IPS-NIHi7 (cell line): ENCODE results near the gene FKBP5.
"Not testable (repeated sequence)": the region's sequence is repeated elsewhere in the genome, so short reads cannot be mapped to it uniquely, and the experiment has no call there.

Source experiments
- DNase-seq: peaks from one replicate; pipeline ENCODE4 v3.0.0; 2012; ENCODE audit warnings: mixed read lengths; ENCODE audit errors: extremely low spot score

Gene FKBP5

GRCh38 chr6:35691027-35691824 lies 2.5 kb upstream of the FKBP5 start:
- no peak for DNase-seq

- no peak for DNase-seq
Observed at GRCh38 chr6:35690484-35690883, 1.8 kb upstream of the FKBP5 start.

GRCh38 chr6:35690006-35690405 lies 1.3 kb upstream of the FKBP5 start:
- DNase-seq = not testable (repeated sequence)

GRCh38 chr6:35687658-35688604 lies 784 bp downstream of the FKBP5 start:
- DNase-seq = peak; percentile 59

GRCh38 chr6:35686873-35687555 lies 1.7 kb downstream of the FKBP5 start:
- no peak for DNase-seq

GRCh38 chr6:35686436-35686835 lies 2.3 kb downstream of the FKBP5 start:
- DNase-seq = no peak

- DNase-seq = no peak
Observed at GRCh38 chr6:35683267-35683666, 5.4 kb downstream of the FKBP5 start.

GRCh38 chr6:35681298-35681697 lies 7.4 kb downstream of the FKBP5 start:
- DNase-seq = no peak

GRCh38 chr6:35679399-35679798 lies 9.3 kb downstream of the FKBP5 start:
- DNase-seq = no peak

- DNase-seq = no peak
Observed at GRCh38 chr6:35678814-35679213, 9.9 kb downstream of the FKBP5 start.

- DNase-seq = no peak
Observed at GRCh38 chr6:35678021-35678654, 10.6 kb downstream of the FKBP5 start.

- DNase-seq = no peak
Observed at GRCh38 chr6:35677456-35677855, 11.3 kb downstream of the FKBP5 start.

GRCh38 chr6:35675871-35676459 lies 12.8 kb downstream of the FKBP5 start:
- DNase-seq = no peak

- DNase-seq = no peak
Observed at GRCh38 chr6:35674594-35674993, 14.1 kb downstream of the FKBP5 start.

GRCh38 chr6:35673755-35674154 lies 15.0 kb downstream of the FKBP5 start:
- no peak for DNase-seq

GRCh38 chr6:35673284-35673666 lies 15.4 kb downstream of the FKBP5 start:
- DNase-seq = not testable (repeated sequence)

- DNase-seq = not testable (repeated sequence)
Observed at GRCh38 chr6:35670453-35670852, 18.3 kb downstream of the FKBP5 start.

GRCh38 chr6:35669451-35670045 lies 19.2 kb downstream of the FKBP5 start:
- DNase-seq = no peak

GRCh38 chr6:35668744-35669450 lies 19.8 kb downstream of the FKBP5 start:
- no peak for DNase-seq

GRCh38 chr6:35668096-35668495 lies 20.6 kb downstream of the FKBP5 start:
- DNase-seq = no peak
